ENCODE results near the gene CLSTN2. TPM values are rescaled to one million over a fixed set of nuclear protein-coding genes. Genes with fewer than 3 reads are reported as not detected.

The CLSTN2 gene
- total RNA-seq, 2 donors from 2014 or later: 3.5 to 60.3 TPM

- no peak for DNase-seq (ENCODE audit: low spot score)
- Histone ChIP-seq H3K36me3 (no peaks in the 10 kb centered on the region), H3K4me1 (replicated peaks) (no peaks in the 10 kb centered on the region), H3K27me3 (replicated peaks; ENCODE audit: insufficient read depth) (no peaks in the 10 kb centered on the region), H3K27ac (no peak overlapping the region), H3K4me3 (no peak overlapping the region), H3K9me3 (no peaks in the 10 kb centered on the region)
- intact Hi-C loops (cut with DNase I): no loop called here
- WGBS: 91% methylated on average over 4 of the region's 4 CpGs
- TF ChIP-seq CTCF (IDR thresholded peaks at IDR 0.05): no peak
- TF ChIP-seq POLR2A (IDR thresholded peaks at IDR 0.05): no peak
- TF ChIP-seq POLR2AphosphoS5 (IDR thresholded peaks at IDR 0.05): no peak
Observed at GRCh38 chr3:140277886-140278285, 342.9 kb downstream of the CLSTN2 start.

DNA sequence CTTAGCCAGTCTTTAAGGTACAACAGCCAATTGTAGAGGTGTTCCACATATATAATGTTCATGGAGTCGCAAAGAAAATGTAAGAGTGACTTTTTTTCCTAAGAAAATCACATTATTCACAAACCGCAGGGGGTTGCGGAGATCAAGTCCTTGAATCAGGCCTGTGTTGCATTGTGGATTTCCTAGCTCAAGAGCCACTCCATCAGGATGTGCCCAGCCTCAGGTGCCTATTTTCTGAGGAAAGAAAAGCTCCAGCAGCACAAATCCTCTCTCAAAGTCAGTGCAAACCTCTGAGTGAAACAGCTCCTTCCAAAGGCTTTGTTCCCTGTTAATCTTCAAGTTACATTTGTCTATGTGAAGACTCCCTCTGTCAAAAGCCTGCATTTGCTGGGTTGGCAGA, 349.4 kb downstream of the CLSTN2 start:
- Histone ChIP-seq H3K27ac (no peak overlapping the region), H3K27me3 (replicated peaks; ENCODE audit: insufficient read depth) (no peaks in the 10 kb centered on the region), H3K4me3 (no peak overlapping the region), H3K4me1 (replicated peaks) (no peaks in the 10 kb centered on the region), H3K36me3 (no peaks in the 10 kb centered on the region), H3K9me3 (no peaks in the 10 kb centered on the region)
- intact Hi-C loops (cut with DNase I): no loop called here
- WGBS: 96% methylated on average over 3 of the region's 3 CpGs
- no peak for DNase-seq (ENCODE audit: low spot score)
- TF ChIP-seq CTCF (IDR thresholded peaks at IDR 0.05): no peak
- TF ChIP-seq POLR2AphosphoS5 (IDR thresholded peaks at IDR 0.05): no peak
- no peak for TF ChIP-seq POLR2A (IDR thresholded peaks at IDR 0.05)

- no peaks in the 10 kb centered on the region for H3K36me3 ChIP-seq
- no peaks in the 10 kb centered on the region for H3K9me3 ChIP-seq
- H3K27me3 ChIP-seq (replicated peaks; ENCODE audit: insufficient read depth): no peaks in the 10 kb centered on the region
- TF ChIP-seq CTCF (IDR thresholded peaks at IDR 0.05) (no peak), POLR2A (IDR thresholded peaks at IDR 0.05) (no peak), POLR2AphosphoS5 (IDR thresholded peaks at IDR 0.05) (no peak)
- intact Hi-C loops (cut with DNase I): no loop called here
- 49% methylated on average over 3 of the region's 3 CpGs for WGBS
- H3K27ac ChIP-seq: no peak overlapping the region
- no peaks in the 10 kb centered on the region for H3K4me1 ChIP-seq (replicated peaks)
- no peak overlapping the region for H3K4me3 ChIP-seq
- no peak for DNase-seq (ENCODE audit: low spot score)
Observed at GRCh38 chr3:140285380-140285779, 350.4 kb downstream of the CLSTN2 start.

DNA sequence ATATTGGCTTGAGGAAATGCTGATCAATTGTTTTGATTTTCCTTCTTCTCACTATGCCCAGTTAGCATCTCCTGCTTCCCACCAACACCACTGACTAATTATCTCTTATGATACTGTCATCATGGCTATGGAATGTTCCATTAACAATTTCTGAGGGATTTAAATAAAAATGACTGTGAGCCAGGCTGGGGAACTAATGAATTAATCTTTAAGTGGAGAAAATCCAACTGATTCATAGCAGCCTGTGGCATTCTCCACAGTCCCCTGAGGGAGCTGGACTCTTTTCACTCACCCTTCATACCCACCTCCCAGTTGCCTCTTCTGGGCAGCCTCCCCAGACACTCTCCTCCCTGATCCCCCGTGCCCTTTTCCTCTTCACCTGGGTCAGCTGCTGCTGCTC, 353.6 kb downstream of the CLSTN2 start:
- no peaks in the 10 kb centered on the region for H3K9me3 ChIP-seq
- intact Hi-C loops (cut with DNase I): no loop called here
- no peak for DNase-seq (ENCODE audit: low spot score)
- H3K27me3 ChIP-seq (replicated peaks; ENCODE audit: insufficient read depth): no peaks in the 10 kb centered on the region
- no peaks in the 10 kb centered on the region for H3K36me3 ChIP-seq
- 90% methylated on average over 1 of the region's 1 CpG for WGBS
- no peaks in the 10 kb centered on the region for H3K4me1 ChIP-seq (replicated peaks)
- no peak for TF ChIP-seq POLR2A (IDR thresholded peaks at IDR 0.05)
- no peak for TF ChIP-seq POLR2AphosphoS5 (IDR thresholded peaks at IDR 0.05)
- TF ChIP-seq CTCF (IDR thresholded peaks at IDR 0.05): no peak
- H3K27ac ChIP-seq: no peak overlapping the region
- no peak overlapping the region for H3K4me3 ChIP-seq

DNA sequence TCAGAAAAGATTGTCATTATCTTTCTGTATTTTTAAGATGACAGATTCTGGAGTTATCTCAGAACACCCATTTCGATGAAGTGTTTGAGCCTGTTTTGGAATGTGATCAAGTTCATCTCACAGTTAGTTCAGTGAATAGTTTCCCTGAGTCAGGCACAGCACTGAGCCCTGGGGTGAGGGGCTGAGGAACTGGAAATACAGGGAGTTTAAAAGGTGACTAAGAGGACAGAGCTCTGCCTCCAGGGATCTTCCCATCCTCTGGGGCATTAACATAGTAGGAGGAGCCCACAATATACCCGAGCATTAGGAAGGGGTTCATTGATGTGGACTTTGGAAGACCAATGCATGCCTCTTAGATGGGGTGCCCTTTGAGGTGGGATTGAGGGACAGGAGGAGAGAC, 355.1 kb downstream of the CLSTN2 start:
- no peak overlapping the region for H3K27ac ChIP-seq
- 52% methylated on average over 2 of the region's 2 CpGs for WGBS
- TF ChIP-seq CTCF (IDR thresholded peaks at IDR 0.05) (no peak), POLR2AphosphoS5 (IDR thresholded peaks at IDR 0.05) (no peak), POLR2A (IDR thresholded peaks at IDR 0.05) (no peak)

More for the DNA sequence above, 355.1 kb downstream of the CLSTN2 start:
- Histone ChIP-seq H3K4me1 (replicated peaks) (no peaks in the 10 kb centered on the region), H3K4me3 (no peak overlapping the region), H3K27me3 (replicated peaks; ENCODE audit: insufficient read depth) (no peaks in the 10 kb centered on the region), H3K36me3 (no peaks in the 10 kb centered on the region), H3K9me3 (no peaks in the 10 kb centered on the region)
- DNase-seq (ENCODE audit: low spot score): no peak
- intact Hi-C loops (cut with DNase I): no loop called here

Measured in prostate gland (tissue), 2 donors.